H1 (cell line): ENCODE measurements around the gene ADGRL3. TPM values are rescaled to one million over a fixed set of nuclear protein-coding genes. Genes with fewer than 3 reads are reported as not detected.

Experiments
- CTCF ChIA-PET: fragments of 300-600 bp; sonication (Branson Sonifier 250); formaldehyde crosslinking; loops from one replicate; lab custom pipeline; 2021; ENCODE audit not compliant: partially characterized antibody; lab: Charles Lee
- POLR2A ChIA-PET: fragments of 300-600 bp; sonication (Branson Sonifier 250); formaldehyde crosslinking; loops from one replicate; lab custom pipeline; 2021; ENCODE audit warnings: inconsistent platforms; ENCODE audit not compliant: partially characterized antibody; lab: Charles Lee
- DNase-seq, 2 experiments: peaks; one replicate each; pipeline versions ENCODE4 v3.0.0 to v3.0.0-alpha.2; 2010 to 2022; ENCODE audit warnings: low spot score in 2 of 2, low read depth in 1 of 2, mixed read lengths in 1 of 2
- FAIRE-seq: peaks from 2 replicates; lab custom pipeline; 2011; peaks lifted over from hg19 to GRCh38; lab: Jason Lieb, UNC
- H2AFZ ChIP-seq: 2 replicates; pipeline ENCODE4 v1.8.1; 2012; ENCODE audit warnings: low read length, inconsistent platforms
- H2AK5ac ChIP-seq: 2 replicates; pipeline ENCODE4 v1.6.1; 2013; ENCODE audit warnings: low read depth, low read length
- H2BK120ac ChIP-seq: replicated peaks from 2 replicates; pipeline ENCODE3; 2013; ENCODE audit warnings: low read depth, low read length, inconsistent platforms
- H2BK12ac ChIP-seq: 2 replicates; pipeline ENCODE4 v1.6.1; 2013; ENCODE audit warnings: low read depth, low read length
- H2BK15ac ChIP-seq: 2 replicates; pipeline ENCODE4 v1.6.1; 2013; ENCODE audit warnings: low read length
- H2BK20ac ChIP-seq: 2 replicates; pipeline ENCODE4 v1.6.1; 2013; ENCODE audit warnings: low read length
- H2BK5ac ChIP-seq: 2 replicates; pipeline ENCODE4 v1.6.1; 2013; ENCODE audit warnings: low read depth, low read length
- H3K14ac ChIP-seq: 2 replicates; pipeline ENCODE4 v1.6.1; 2013; ENCODE audit warnings: inconsistent platforms; ENCODE audit not compliant: insufficient read length
- H3K18ac ChIP-seq: 2 replicates; pipeline ENCODE4 v1.6.1; 2013; ENCODE audit warnings: low read length; ENCODE audit errors: extremely low read depth
- H3K23ac ChIP-seq: 2 replicates; pipeline ENCODE4 v1.6.1; 2013; ENCODE audit warnings: inconsistent platforms; ENCODE audit not compliant: insufficient read length
- H3K23me2 ChIP-seq: 2 replicates; pipeline ENCODE4 v1.6.1; 2013; ENCODE audit warnings: low read depth, low read length
- H3K27ac ChIP-seq: 2 replicates; pipeline ENCODE4 v1.6.1; 2011; ENCODE audit warnings: low read depth, low read length, inconsistent platforms
- H3K27me3 ChIP-seq, 4 experiments: replicated peaks in 1 of 4; 1 replicate in 1 of 4; 2 replicates in 3 of 4; pipeline versions ENCODE4 v1.6.1 to v1.8.1; 2011 to 2013; ENCODE audit warnings: low read length in 3 of 4, mild to moderate bottlenecking in 3 of 4, inconsistent platforms in 2 of 4, mixed read lengths in 2 of 4, moderate library complexity in 1 of 4; ENCODE audit not compliant: control insufficient read depth in 3 of 4, insufficient read depth in 3 of 4; ENCODE audit errors: extremely low read depth in 1 of 4
- H3K36me3 ChIP-seq, 4 experiments: 2 replicates each; pipeline versions ENCODE4 v1.6.1 to v1.8.1; 2011 to 2013; ENCODE audit warnings: mild to moderate bottlenecking in 4 of 4, low read length in 3 of 4, moderate library complexity in 2 of 4, control low read depth in 1 of 4, inconsistent platforms in 1 of 4; ENCODE audit not compliant: insufficient read depth in 4 of 4, control insufficient read depth in 2 of 4
- H3K4ac ChIP-seq: replicated peaks from 2 replicates; pipeline ENCODE3; 2013; ENCODE audit warnings: low read length, low read depth, mixed read lengths, inconsistent platforms; ENCODE audit not compliant: insufficient read length
- H3K4me1 ChIP-seq, 4 experiments: replicated peaks in 1 of 4; 1 replicate in 1 of 4; 2 replicates in 3 of 4; pipeline versions ENCODE4 v1.6.1 to v1.8.1; 2011 to 2013; ENCODE audit warnings: low read length in 3 of 4, inconsistent platforms in 2 of 4, mixed read lengths in 1 of 4; ENCODE audit not compliant: insufficient read depth in 4 of 4, control insufficient read depth in 3 of 4
- H3K4me2 ChIP-seq, 2 experiments: 2 replicates each; pipeline versions ENCODE4 v1.6.1 to v1.8.1; 2011 to 2013; ENCODE audit warnings: low read depth in 2 of 2, low read length in 2 of 2, control low read depth in 1 of 2, inconsistent platforms in 1 of 2, mild to moderate bottlenecking in 1 of 2; ENCODE audit not compliant: insufficient read depth in 1 of 2
- H3K4me3 ChIP-seq, 4 experiments: fragments of 200-600, 300-600 bp in 1 of 4; sonication (generic), shearing (Covaris generic), sonication (Bioruptor Twin) in 1 of 4; 2 replicates each; pipeline versions ENCODE4 v1.5.1 to v1.8.1; 2011 to 2016; ENCODE audit warnings: low read length in 4 of 4, low read depth in 3 of 4, control low read depth in 2 of 4, inconsistent platforms in 2 of 4, mild to moderate bottlenecking in 2 of 4, mixed read lengths in 1 of 4, moderate library complexity in 1 of 4; ENCODE audit not compliant: insufficient read depth in 2 of 4; ENCODE audit errors: extremely low read depth in 1 of 4
- H3K56ac ChIP-seq: replicated peaks from 2 replicates; pipeline ENCODE3; 2013; ENCODE audit warnings: low read depth, mild to moderate bottlenecking, mixed read lengths, low read length, inconsistent platforms; ENCODE audit not compliant: insufficient read length
- H3K79me1 ChIP-seq: 2 replicates; pipeline ENCODE4 v1.6.1; 2013; ENCODE audit warnings: low read depth, low read length, control low read depth
- H3K79me2 ChIP-seq, 2 experiments: 2 replicates each; pipeline versions ENCODE4 v1.6.1 to v1.8.1; 2012 to 2013; ENCODE audit warnings: low read length in 2 of 2, mild to moderate bottlenecking in 2 of 2, inconsistent platforms in 1 of 2; ENCODE audit not compliant: insufficient read depth in 2 of 2, control insufficient read depth in 1 of 2
- H3K9ac ChIP-seq, 4 experiments: replicated peaks in 1 of 4; 1 replicate in 1 of 4; 2 replicates in 3 of 4; pipeline versions ENCODE4 v1.6.1 to v1.8.1; 2011 to 2013; ENCODE audit warnings: low read depth in 3 of 4, low read length in 3 of 4, control low read depth in 2 of 4, mild to moderate bottlenecking in 2 of 4, moderate library complexity in 2 of 4, inconsistent platforms in 1 of 4; ENCODE audit errors: extremely low read depth in 1 of 4
- H3K9me3 ChIP-seq, 2 experiments: 2 replicates each; pipeline versions ENCODE4 v1.6.1 to v1.8.1; 2012 to 2013; ENCODE audit warnings: mild to moderate bottlenecking in 2 of 2, moderate library complexity in 2 of 2, control low read depth in 1 of 2, inconsistent platforms in 1 of 2, low read depth in 1 of 2, low read length in 1 of 2, mixed read lengths in 1 of 2; ENCODE audit not compliant: insufficient read depth in 2 of 2
- H4K20me1 ChIP-seq, 2 experiments: replicated peaks in 1 of 2; 2 replicates each; pipeline versions ENCODE3 to v1.8.1; 2011 to 2013; ENCODE audit warnings: inconsistent platforms in 2 of 2, low read length in 2 of 2, mild to moderate bottlenecking in 1 of 2; ENCODE audit not compliant: insufficient read depth in 2 of 2, control insufficient read depth in 1 of 2
- H4K5ac ChIP-seq: 2 replicates; pipeline ENCODE4 v1.6.1; 2013; ENCODE audit warnings: low read length, low read depth, mixed read lengths, inconsistent platforms; ENCODE audit not compliant: insufficient read length
- H4K8ac ChIP-seq: 2 replicates; pipeline ENCODE4 v1.8.0; 2013; ENCODE audit warnings: mild to moderate bottlenecking, moderate library complexity, low read length, inconsistent platforms; ENCODE audit not compliant: insufficient read depth; ENCODE audit errors: extremely low read depth
- H4K91ac ChIP-seq: replicated peaks from 2 replicates; pipeline ENCODE3; 2013; ENCODE audit warnings: low read length, mixed read lengths, inconsistent platforms; ENCODE audit not compliant: insufficient read length
- KDM5A ChIP-seq: fragments of 200-600 bp; IDR thresholded peaks from 2 replicates; pipeline ENCODE4 v1.7.1; 2012; ENCODE audit warnings: mild to moderate bottlenecking, low read length, inconsistent platforms, mixed read lengths
- POLR2A ChIP-seq, 2 experiments: IDR thresholded peaks; 1 replicate in 1 of 2; 2 replicates in 1 of 2; pipeline ENCODE4 v1.6.1; 2011; ENCODE audit warnings: low read depth in 2 of 2, low read length in 2 of 2, mild to moderate bottlenecking in 2 of 2; ENCODE audit errors: control extremely low read depth in 1 of 2
- POLR2AphosphoS5 ChIP-seq: IDR thresholded peaks from 2 replicates; pipeline ENCODE4 v1.6.1; 2011; ENCODE audit warnings: low read depth, low read length
- RAD21 ChIP-seq, 2 experiments: IDR thresholded peaks in 1 of 2; conservative IDR thresholded peaks in 1 of 2; 2 replicates each; pipeline ENCODE4 v1.6.1; 2011; ENCODE audit warnings: low read depth in 2 of 2, low read length in 2 of 2, improper control_type of control experiment in 1 of 2, inconsistent platforms in 1 of 2, mild to moderate bottlenecking in 1 of 2, moderate library complexity in 1 of 2
- RNF2 ChIP-seq: fragments of 200-900, 300-1000 bp; sonication (generic); IDR thresholded peaks from 2 replicates; pipeline ENCODE4 v1.7.1; 2016; ENCODE audit warnings: borderline replicate concordance, low read depth, mild to moderate bottlenecking, antibody characterized with exemption, low read length; ENCODE audit not compliant: poor library complexity, severe bottlenecking; ENCODE audit errors: missing control alignments
- SIX5 ChIP-seq: IDR thresholded peaks from 2 replicates; pipeline ENCODE4 v1.6.1; 2011; ENCODE audit warnings: mild to moderate bottlenecking, low read depth, low read length
- SP1 ChIP-seq: IDR thresholded peaks from 2 replicates; pipeline ENCODE4 v1.6.1; 2011; ENCODE audit warnings: low read depth, low read length
- WGBS, 2 experiments: shearing (Covaris generic) in 1 of 2; methylation state at CpG; one replicate each; pipeline versions ENCODE4 v1.1.6 to v1.1.7; 2013 to 2015; ENCODE audit warnings: low lambda C conversion rate in 2 of 2, mixed read lengths in 2 of 2, inconsistent platforms in 1 of 2, low coverage in 1 of 2, missing lambda C conversion rate in 1 of 2; ENCODE audit not compliant: insufficient replicate concordance in 2 of 2, insufficient coverage in 1 of 2, insufficient read length in 1 of 2; ENCODE audit errors: extremely low coverage in 1 of 2, missing lambda C conversion rate in 1 of 2; 5-methylcytosine and 5-hydroxymethylcytosine counted together
- polyA plus RNA-seq, 7 experiments: library from polyadenylated mRNA; depleted of rRNA in 3 of 7; stranded (reverse) in 5 of 7; unstranded in 2 of 7; fragments of >200 nt in 5 of 7; fragments of 200-250 nt in 2 of 7; gene quantifications; 1 replicate in 5 of 7; 2 replicates in 1 of 7; 4 replicates in 1 of 7; pipeline versions ENCODE4 v1.2.1 to v1.2.3, GENCODE V29; 2011 to 2013; ENCODE audit warnings: missing spikeins in 2 of 7, mixed read lengths in 2 of 7
- total RNA-seq: library from RNA; stranded (reverse); fragmentation: NEBNext Ultra II Directional; extraction: Animal tissue kit (Norgen Biotek cat#: 25700); gene quantifications from 2 replicates; pipeline ENCODE4 v1.2.1, GENCODE V29; 2021
- TF ChIP-seq, protein P1 (sequence below): IDR thresholded peaks from 2 replicates; pipeline ENCODE4 v1.6.1; 2011; ENCODE audit warnings: low read depth, mild to moderate bottlenecking, low read length; ENCODE audit not compliant: insufficient read depth

ADGRL3 gene
- total and polyA plus RNA-seq, 2 of the 8 experiments (the other 6 are each of a cell fraction or from before 2014, with no cell fraction given), result 6.6 to 13.0 TPM

DNA sequence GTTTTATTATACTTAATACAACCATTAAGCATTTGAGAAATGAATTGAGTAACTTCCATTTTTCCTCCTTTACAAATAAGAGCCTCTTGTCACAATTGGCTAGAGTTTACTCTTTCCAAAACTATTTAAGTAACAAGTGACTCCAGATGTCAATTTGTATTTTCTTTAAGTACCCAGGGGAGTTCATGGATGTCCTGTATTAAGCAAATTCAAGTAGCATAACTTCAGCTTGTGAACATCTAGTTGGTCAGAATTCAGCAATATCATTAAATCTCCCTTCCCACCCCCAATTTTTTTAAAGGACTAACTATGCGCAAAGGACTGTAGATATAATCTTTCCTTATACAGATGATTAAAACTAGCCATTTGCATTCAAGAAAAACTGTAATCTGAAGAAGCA is 1.4 kb upstream of the ADGRL3 start:
- no peak overlapping the region for H3K23ac ChIP-seq
- ChIA-PET POLR2A (no interaction called here), CTCF (interaction anchor here (1.1 kb wide), 1 partner anchor 128 kb away, joined by 4 read pairs; no protein-coding TSS in a partner anchor)
- FAIRE-seq, result no peak
- H2BK5ac ChIP-seq, result no peak overlapping the region
- H2BK20ac ChIP-seq, result no peak overlapping the region
- no peak overlapping the region for H2BK12ac ChIP-seq
- H3K79me2 ChIP-seq, result peaks cover 0 to 22% of the 10 kb centered on the region in 2 experiments; a peak in 2 of 4 replicates
- H3K79me1 ChIP-seq, result no peaks in the 10 kb centered on the region
- peaks cover 3 to 12% of the 10 kb centered on the region in 2 experiments for H4K20me1 ChIP-seq
- no peak overlapping the region for H3K18ac ChIP-seq
- 86% methylated on average over 1 of the region's 1 CpG; no CpG with 5 or more reads in 1 of the 2 experiments for WGBS, 2 experiments
- peaks cover 0 to 10% (median 5%) of the 10 kb centered on the region in 4 experiments; a peak in 4 of 7 replicates for H3K4me1 ChIP-seq
- H2AFZ ChIP-seq, result no peak overlapping the region
- H3K9ac ChIP-seq, result no peak overlapping the region
- no peak overlapping the region for H3K14ac ChIP-seq
- H4K8ac ChIP-seq, result no peak overlapping the region
- DNase-seq, result no peak
- H3K4me3 ChIP-seq, result no peak overlapping the region
- H4K5ac ChIP-seq, result no peak overlapping the region
- peaks cover 0 to 25% (median 20%) of the 10 kb centered on the region in 4 experiments; a peak in 5 of 7 replicates for H3K27me3 ChIP-seq
- no peak overlapping the region for H4K91ac ChIP-seq
- H3K4ac ChIP-seq, result no peak overlapping the region
- H2BK15ac ChIP-seq, result no peak overlapping the region
- H3K36me3 ChIP-seq, result no peaks in the 10 kb centered on the region
- no peaks in the 10 kb centered on the region for H3K9me3 ChIP-seq
- no peak overlapping the region for H2BK120ac ChIP-seq
- no peak overlapping the region for H3K56ac ChIP-seq
- H2AK5ac ChIP-seq, result no peak overlapping the region
- no peak for TF ChIP-seq POLR2A (IDR thresholded peaks at IDR 0.05; ENCODE audit: control extremely low read depth in 1 of 2, low read depth in 2 of 2, low read length in 2 of 2)
- TF ChIP-seq, protein P1, sequence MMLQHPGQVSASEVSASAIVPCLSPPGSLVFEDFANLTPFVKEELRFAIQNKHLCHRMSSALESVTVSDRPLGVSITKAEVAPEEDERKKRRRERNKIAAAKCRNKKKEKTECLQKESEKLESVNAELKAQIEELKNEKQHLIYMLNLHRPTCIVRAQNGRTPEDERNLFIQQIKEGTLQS, result no peak
- TF ChIP-seq SIX5, result no peak
- no peak for TF ChIP-seq SP1
- TF ChIP-seq POLR2AphosphoS5, result no peak
- TF ChIP-seq KDM5A, result no peak
- TF ChIP-seq RAD21 (IDR thresholded peaks at IDR 0.05 in 1 of 2, conservative IDR thresholded peaks at IDR 0.05 in 1 of 2; ENCODE audit: low read depth in 2 of 2, low read length in 2 of 2), result no peak
- no peak for TF ChIP-seq RNF2
- H3K23me2 ChIP-seq, result peaks cover 22% of the 10 kb centered on the region
- H3K27ac ChIP-seq, result no peak overlapping the region
- no peak overlapping the region for H3K4me2 ChIP-seq
